ENCODE measurements around the gene JPH4. TPM values are rescaled to one million over a fixed set of nuclear protein-coding genes. Genes with fewer than 3 reads are reported as not detected.
"Not testable (repeated sequence)": the region's sequence is repeated elsewhere in the genome, so short reads cannot be mapped to it uniquely, and the experiment has no call there.

The JPH4 gene
- total RNA-seq, 1 donor from 2014 or later, result 7.4 TPM

GRCh38 chr14:23538050-23538718 is 40.4 kb downstream of the JPH4 start:
- no peak for TF ChIP-seq CTCF (IDR thresholded peaks at IDR 0.05; ENCODE audit: unreplicated experiment)
- no peak for DNase-seq (ENCODE audit: low spot score in 2 of 2, unreplicated experiment in 2 of 2)
- H3K27ac Mint-ChIP-seq, result peak overlapping the region; percentile 62
- H3K36me3 Mint-ChIP-seq, result peaks cover under 1% of the 10 kb centered on the region
- H3K9me3 Mint-ChIP-seq, result no peaks in the 10 kb centered on the region
- no peaks in the 10 kb centered on the region for H3K27me3 Mint-ChIP-seq (ENCODE audit: low read depth)
- peak overlapping the region; percentile 20 for H3K4me3 Mint-ChIP-seq
- peaks cover 24% of the 10 kb centered on the region for H3K4me1 Mint-ChIP-seq

- Mint-ChIP-seq H3K36me3 (peaks cover 2% of the 10 kb centered on the region), H3K27me3 (ENCODE audit: low read depth) (no peaks in the 10 kb centered on the region), H3K4me1 (peaks cover 24% of the 10 kb centered on the region), H3K9me3 (no peaks in the 10 kb centered on the region), H3K27ac (peak overlapping the region; percentile 62), H3K4me3 (no peak overlapping the region)
- TF ChIP-seq CTCF (IDR thresholded peaks at IDR 0.05; ENCODE audit: unreplicated experiment), result no peak
- no peak for DNase-seq (ENCODE audit: low spot score in 2 of 2, unreplicated experiment in 2 of 2)
Observed at GRCh38 chr14:23537351-23538049, 41.1 kb downstream of the JPH4 start.

GRCh38 chr14:23536906-23537305 is 41.7 kb downstream of the JPH4 start:
- peaks cover 24% of the 10 kb centered on the region for H3K4me1 Mint-ChIP-seq
- H3K4me3 Mint-ChIP-seq; H3K27me3 Mint-ChIP-seq (ENCODE audit: low read depth); DNase-seq (ENCODE audit: low spot score in 2 of 2, unreplicated experiment in 2 of 2); H3K27ac Mint-ChIP-seq; H3K36me3 Mint-ChIP-seq; H3K9me3 Mint-ChIP-seq: not testable (repeated sequence)

GRCh38 chr14:23536494-23536893 is 42.1 kb downstream of the JPH4 start:
- Mint-ChIP-seq H3K36me3 (peaks cover 2% of the 10 kb centered on the region), H3K4me1 (peaks cover 24% of the 10 kb centered on the region), H3K4me3 (no peak overlapping the region), H3K27ac (no peak overlapping the region), H3K27me3 (ENCODE audit: low read depth) (no peaks in the 10 kb centered on the region), H3K9me3 (no peaks in the 10 kb centered on the region)
- TF ChIP-seq CTCF (IDR thresholded peaks at IDR 0.05; ENCODE audit: unreplicated experiment), result no peak
- no peak for DNase-seq (ENCODE audit: low spot score in 2 of 2, unreplicated experiment in 2 of 2)

GRCh38 chr14:23535943-23536342 is 42.6 kb downstream of the JPH4 start:
- no peak overlapping the region for H3K4me3 Mint-ChIP-seq
- H3K9me3 Mint-ChIP-seq, result no peaks in the 10 kb centered on the region
- no peak for TF ChIP-seq CTCF (IDR thresholded peaks at IDR 0.05; ENCODE audit: unreplicated experiment)
- H3K27ac Mint-ChIP-seq, result no peak overlapping the region
- peaks cover 24% of the 10 kb centered on the region for H3K4me1 Mint-ChIP-seq
- H3K27me3 Mint-ChIP-seq (ENCODE audit: low read depth), result no peaks in the 10 kb centered on the region
- no peak for DNase-seq (ENCODE audit: low spot score in 2 of 2, unreplicated experiment in 2 of 2)
- peaks cover 2% of the 10 kb centered on the region for H3K36me3 Mint-ChIP-seq

- Mint-ChIP-seq H3K4me1 (peaks cover 18% of the 10 kb centered on the region), H3K9me3 (no peaks in the 10 kb centered on the region), H3K27me3 (ENCODE audit: low read depth) (no peaks in the 10 kb centered on the region), H3K36me3 (peaks cover 2% of the 10 kb centered on the region), H3K4me3 (no peak overlapping the region), H3K27ac (no peak overlapping the region)
- no peak for DNase-seq (ENCODE audit: low spot score in 2 of 2, unreplicated experiment in 2 of 2)
- TF ChIP-seq CTCF (IDR thresholded peaks at IDR 0.05; ENCODE audit: unreplicated experiment), result no peak
Observed at GRCh38 chr14:23533652-23534435, 44.7 kb downstream of the JPH4 start.
